NB4 (cell line): ENCODE results near the gene KHDC1.
"Not testable (repeated sequence)": the region's sequence is repeated elsewhere in the genome, so short reads cannot be mapped to it uniquely, and the experiment has no call there.

ENCODE experiments used
- POLR2A ChIP-seq: IDR thresholded peaks from 2 replicates; pipeline ENCODE4 v1.6.1; 2011; ENCODE audit warnings: mild to moderate bottlenecking; ENCODE audit not compliant: insufficient read length; ENCODE audit errors: extremely low read depth
- TF ChIP-seq, protein P1 (sequence below): IDR thresholded peaks from one replicate; pipeline ENCODE4 v1.5.1; 2012; ENCODE audit warnings: low read depth, low read length

- TF ChIP-seq, protein P1, sequence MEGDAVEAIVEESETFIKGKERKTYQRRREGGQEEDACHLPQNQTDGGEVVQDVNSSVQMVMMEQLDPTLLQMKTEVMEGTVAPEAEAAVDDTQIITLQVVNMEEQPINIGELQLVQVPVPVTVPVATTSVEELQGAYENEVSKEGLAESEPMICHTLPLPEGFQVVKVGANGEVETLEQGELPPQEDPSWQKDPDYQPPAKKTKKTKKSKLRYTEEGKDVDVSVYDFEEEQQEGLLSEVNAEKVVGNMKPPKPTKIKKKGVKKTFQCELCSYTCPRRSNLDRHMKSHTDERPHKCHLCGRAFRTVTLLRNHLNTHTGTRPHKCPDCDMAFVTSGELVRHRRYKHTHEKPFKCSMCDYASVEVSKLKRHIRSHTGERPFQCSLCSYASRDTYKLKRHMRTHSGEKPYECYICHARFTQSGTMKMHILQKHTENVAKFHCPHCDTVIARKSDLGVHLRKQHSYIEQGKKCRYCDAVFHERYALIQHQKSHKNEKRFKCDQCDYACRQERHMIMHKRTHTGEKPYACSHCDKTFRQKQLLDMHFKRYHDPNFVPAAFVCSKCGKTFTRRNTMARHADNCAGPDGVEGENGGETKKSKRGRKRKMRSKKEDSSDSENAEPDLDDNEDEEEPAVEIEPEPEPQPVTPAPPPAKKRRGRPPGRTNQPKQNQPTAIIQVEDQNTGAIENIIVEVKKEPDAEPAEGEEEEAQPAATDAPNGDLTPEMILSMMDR = not testable (repeated sequence)
- TF ChIP-seq POLR2A = not testable (repeated sequence)
These were observed 18.7 kb upstream of the KHDC1 start for GRCh38 chr6:73281684-73282083.
